ENCODE data around the gene ARID1B. TPM values are rescaled to one million over a fixed set of nuclear protein-coding genes. Genes with fewer than 3 reads are reported as not detected.

The ARID1B gene
- total and polyA plus RNA-seq, 8 donors: 16.2 to 68.0 (median 42.5) TPM

DNA sequence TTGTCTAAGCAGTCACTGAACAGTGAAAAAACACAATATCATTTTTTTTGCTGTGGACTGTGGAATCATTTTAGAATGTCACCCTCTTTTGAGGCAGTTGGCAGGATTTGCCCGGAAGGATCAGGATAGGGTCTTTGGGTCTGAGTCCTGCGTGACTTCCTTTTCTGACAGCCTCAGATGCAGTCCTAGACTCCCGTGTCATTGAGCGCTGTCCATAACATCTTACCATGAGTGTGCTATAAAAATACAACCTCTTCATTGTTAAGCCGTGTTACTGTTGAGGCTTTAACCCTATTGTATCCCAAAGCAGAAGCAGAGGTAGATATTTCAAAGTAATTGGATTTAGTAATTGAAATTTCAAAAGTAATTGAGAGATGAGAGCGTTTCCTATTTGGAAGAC lies 30.6 kb downstream of the ARID1B start:
- H3K4me1 ChIP-seq: peaks cover 12 to 27% (median 21%) of the 10 kb centered on the region in 3 donors
- H3K36me3 ChIP-seq: no peaks in the 10 kb centered on the region
- no peak for DNase-seq
- no peaks in the 10 kb centered on the region for H3K9me3 ChIP-seq
- no peak for TF ChIP-seq CTCF (IDR thresholded peaks at IDR 0.05)
- no peak overlapping the region for H3K4me3 ChIP-seq
- FAIRE-seq: no peak
- WGBS, 2 donors: 68 to 72% methylated on average over 6 of the region's 6 CpGs
- H3K27ac ChIP-seq: peak overlapping the region in 1 of 4 donors; percentile 12
- peak in 3 of 4 donors; percentile 11 to 36 (median 21) for ATAC-seq
- no peaks in the 10 kb centered on the region for H3K27me3 ChIP-seq
- intact Hi-C loops (cut with DNase I): no loop called here

- DNase-seq (no peak), FAIRE-seq (no peak), ATAC-seq (peak; percentile 56 to 84 (median 75))
- 6 to 11% methylated on average over 2 of the region's 2 CpGs for WGBS, 2 donors
- intact Hi-C loops (cut with DNase I): no loop called here
- Histone ChIP-seq H3K27me3 (no peaks in the 10 kb centered on the region), H3K27ac (peak overlapping the region in 1 of 4 donors; percentile 12), H3K9me3 (no peaks in the 10 kb centered on the region), H3K4me3 (no peak overlapping the region), H3K4me1 (peaks cover 12 to 27% (median 21%) of the 10 kb centered on the region in 3 donors), H3K36me3 (no peaks in the 10 kb centered on the region)
- TF ChIP-seq CTCF (IDR thresholded peaks at IDR 0.05): no peak
Measured at GRCh38 chr6:156808287-156808686, 31.1 kb downstream of the ARID1B start.

GRCh38 chr6:156809034-156809433 lies 31.9 kb downstream of the ARID1B start:
- intact Hi-C loops (cut with DNase I): no loop called here
- FAIRE-seq (no peak), DNase-seq (no peak), ATAC-seq (peak in 3 of 4 donors; percentile 75 to 84 (median 76))
- Histone ChIP-seq H3K36me3 (no peaks in the 10 kb centered on the region), H3K27ac (no peak overlapping the region), H3K27me3 (no peaks in the 10 kb centered on the region), H3K4me1 (peaks cover 12 to 27% (median 21%) of the 10 kb centered on the region in 3 donors), H3K9me3 (no peaks in the 10 kb centered on the region), H3K4me3 (no peak overlapping the region)
- no peak for TF ChIP-seq CTCF (IDR thresholded peaks at IDR 0.05)
- WGBS, 2 donors: 57 to 63% methylated on average over 4 of the region's 4 CpGs

- no peak for ATAC-seq
- no peak overlapping the region for H3K27ac ChIP-seq
- H3K36me3 ChIP-seq: no peaks in the 10 kb centered on the region
- TF ChIP-seq CTCF (IDR thresholded peaks at IDR 0.05): no peak
- intact Hi-C loops (cut with DNase I): no loop called here
- DNase-seq: no peak
- FAIRE-seq: no peak
- H3K27me3 ChIP-seq: no peaks in the 10 kb centered on the region
- no peaks in the 10 kb centered on the region for H3K9me3 ChIP-seq
- H3K4me3 ChIP-seq: no peak overlapping the region
- peaks cover 12 to 27% (median 21%) of the 10 kb centered on the region in 3 donors for H3K4me1 ChIP-seq
- WGBS, 2 donors: 84 to 89% methylated on average over 2 of the region's 2 CpGs
Measured at GRCh38 chr6:156809446-156810178, 32.4 kb downstream of the ARID1B start.

DNA sequence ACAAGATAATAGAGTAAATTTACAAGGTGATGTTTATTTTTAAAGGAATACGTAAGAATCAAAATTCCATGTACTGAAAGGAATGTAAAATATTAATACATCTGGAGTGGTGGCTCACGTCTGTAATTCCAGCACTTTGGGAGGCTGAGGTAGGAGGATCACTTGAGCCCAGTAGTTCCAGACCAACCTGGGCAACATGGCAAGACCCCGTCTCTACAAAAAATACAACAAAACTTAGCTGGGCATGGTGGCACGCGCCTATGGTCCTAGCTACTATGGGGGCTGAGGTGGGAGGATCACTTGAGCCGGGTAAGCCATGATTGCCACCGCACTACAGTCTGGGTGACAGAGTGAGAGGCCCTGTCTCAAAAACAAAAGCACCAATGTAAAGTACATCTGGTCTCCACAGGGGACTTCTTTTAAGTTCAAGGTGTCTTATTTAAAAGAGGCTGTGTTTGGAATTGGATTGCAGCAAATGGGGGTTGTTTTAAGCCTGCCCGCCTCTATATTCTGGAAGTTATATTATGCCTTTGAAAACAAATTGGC lies 36.9 kb downstream of the ARID1B start:
- intact Hi-C loops (cut with DNase I): no loop called here
- no peak overlapping the region for H3K4me3 ChIP-seq
- no peaks in the 10 kb centered on the region for H3K27me3 ChIP-seq
- no peak for TF ChIP-seq CTCF (IDR thresholded peaks at IDR 0.05)
- no peak overlapping the region for H3K27ac ChIP-seq
- FAIRE-seq: no peak
- DNase-seq: no peak
- no peaks in the 10 kb centered on the region for H3K9me3 ChIP-seq
- 83 to 86% methylated on average over 8 of the region's 8 CpGs for WGBS, 2 donors
- no peaks in the 10 kb centered on the region for H3K36me3 ChIP-seq
- peaks cover 17 to 37% (median 33%) of the 10 kb centered on the region in 3 donors for H3K4me1 ChIP-seq
- ATAC-seq: no peak

Measured in pancreas (tissue), 10 donors.